HUES48 (cell line): ENCODE data around the gene TNFAIP8.

Experiments used
- H3K27ac ChIP-seq: one replicate; pipeline ENCODE4 v1.7.0; 2013; ENCODE audit warnings: low read depth, low read length, inconsistent platforms
- H3K27me3 ChIP-seq: 2 replicates; pipeline ENCODE4 v1.6.1; 2013; ENCODE audit warnings: mild to moderate bottlenecking, low read length; ENCODE audit not compliant: control insufficient read depth, insufficient read depth
- H3K36me3 ChIP-seq: 2 replicates; pipeline ENCODE4 v1.6.1; 2013; ENCODE audit warnings: low read length; ENCODE audit not compliant: control insufficient read depth, insufficient read depth
- H3K4me1 ChIP-seq: 2 replicates; pipeline ENCODE4 v1.6.1; 2013; ENCODE audit warnings: mild to moderate bottlenecking, low read length; ENCODE audit not compliant: control insufficient read depth, insufficient read depth
- H3K4me3 ChIP-seq: 2 replicates; pipeline ENCODE4 v1.5.1; 2013; ENCODE audit warnings: mild to moderate bottlenecking, low read depth, low read length
- H3K9ac ChIP-seq: 2 replicates; pipeline ENCODE4 v1.6.1; 2013; ENCODE audit warnings: mild to moderate bottlenecking, low read depth, low read length, moderate library complexity
- H3K9me3 ChIP-seq: 2 replicates; pipeline ENCODE4 v1.6.1; 2013; ENCODE audit warnings: low read length; ENCODE audit not compliant: control insufficient read depth, insufficient read depth

The TNFAIP8 gene

DNA sequence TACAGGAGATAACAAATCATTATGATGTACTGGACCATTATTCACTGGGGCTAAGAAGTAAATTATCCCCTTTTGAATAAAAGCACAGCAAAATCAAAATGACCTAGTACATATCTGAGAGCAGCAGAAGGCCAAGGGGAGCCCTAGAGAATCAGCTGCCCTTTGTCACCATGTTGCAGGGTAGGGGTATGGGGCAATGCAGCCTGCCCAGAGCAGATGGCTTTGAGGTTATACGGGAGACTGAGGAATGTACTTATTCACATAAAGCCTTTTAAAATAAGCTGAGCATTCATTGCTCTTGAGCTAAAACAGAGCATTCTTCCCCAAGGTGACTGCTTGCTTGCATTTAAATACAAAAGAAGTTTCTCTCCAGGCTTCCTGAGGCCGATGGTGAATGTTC is 2.6 kb upstream of the TNFAIP8 start:
- Histone ChIP-seq H3K9ac (no peak overlapping the region), H3K27ac (peak overlapping the region; percentile 59), H3K9me3 (no peaks in the 10 kb centered on the region), H3K4me1 (peaks cover 72% of the 10 kb centered on the region), H3K27me3 (peaks cover 22% of the 10 kb centered on the region), H3K36me3 (no peaks in the 10 kb centered on the region), H3K4me3 (no peak overlapping the region)

DNA sequence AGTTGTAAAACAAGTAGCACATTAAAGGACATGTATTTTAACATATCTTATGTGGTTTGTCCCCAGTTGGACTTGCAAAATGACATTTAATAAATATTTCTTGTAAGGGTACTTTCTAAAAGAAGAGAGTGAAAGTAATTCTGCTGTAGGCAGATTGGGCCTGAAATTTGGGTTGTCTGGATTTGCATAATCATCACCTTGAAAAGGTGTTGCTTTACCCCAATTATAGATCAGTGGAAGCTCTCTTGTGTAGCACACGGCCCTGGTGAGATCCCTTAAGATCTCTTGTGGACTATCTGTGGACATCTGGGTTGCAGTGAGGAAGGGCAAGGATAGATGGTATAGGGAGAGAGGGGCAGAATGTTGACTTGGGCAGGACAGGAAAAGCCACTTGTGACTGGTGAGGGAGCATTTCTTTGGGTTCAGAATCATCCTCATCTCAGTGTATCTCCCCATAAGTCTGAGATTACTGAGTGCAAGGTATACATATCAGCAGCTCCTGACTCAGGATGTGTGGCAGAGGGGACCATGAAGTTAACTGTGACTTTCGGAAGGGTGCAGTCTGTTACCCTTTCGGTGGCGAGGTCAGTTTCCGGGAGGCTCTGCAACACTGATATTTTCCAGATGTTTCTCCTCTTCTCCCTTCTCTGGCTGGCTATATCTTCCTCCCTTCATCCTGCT is 2.0 kb upstream of the TNFAIP8 start:
- Histone ChIP-seq H3K9me3 (no peaks in the 10 kb centered on the region), H3K27me3 (peaks cover 22% of the 10 kb centered on the region), H3K27ac (peak overlapping the region; percentile 59), H3K4me1 (peaks cover 73% of the 10 kb centered on the region), H3K4me3 (no peak overlapping the region), H3K36me3 (no peaks in the 10 kb centered on the region), H3K9ac (no peak overlapping the region; the same call in 1 of the 2 replicates)

DNA sequence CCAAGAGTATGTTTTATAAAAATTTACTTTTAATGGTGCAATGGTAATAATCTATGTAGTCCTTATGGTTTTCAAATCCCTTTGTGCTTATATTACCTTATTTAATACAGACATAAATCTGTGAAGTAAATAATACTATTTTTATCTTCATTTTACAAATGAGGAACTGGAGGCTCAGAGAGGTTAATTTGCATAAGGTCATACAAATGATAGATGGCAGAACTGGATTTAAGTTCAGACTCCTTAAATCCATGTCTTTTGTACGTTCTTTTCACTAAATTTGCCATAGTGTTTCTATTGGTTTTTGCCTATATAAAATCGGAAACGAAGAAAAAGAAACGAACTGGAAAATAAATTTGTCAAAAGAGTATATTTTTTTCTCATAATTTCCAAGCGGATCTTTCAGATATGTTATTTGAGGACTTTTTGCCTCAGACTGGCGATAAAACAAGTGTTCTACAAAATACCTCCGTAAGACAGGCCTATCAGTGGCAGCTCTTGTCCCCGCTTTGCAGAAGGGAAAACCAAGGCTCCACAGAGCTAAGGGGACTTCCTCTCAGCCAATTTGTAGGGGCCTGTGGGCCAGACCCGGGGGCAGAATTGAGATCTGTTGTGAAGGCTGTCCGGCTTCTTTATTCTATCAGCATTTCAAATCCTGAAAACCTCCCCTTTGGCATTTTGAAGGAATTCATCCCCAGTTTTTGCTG is 1.1 kb upstream of the TNFAIP8 start:
- no peak overlapping the region for H3K27ac ChIP-seq
- H3K36me3 ChIP-seq, result no peaks in the 10 kb centered on the region
- H3K27me3 ChIP-seq, result peaks cover 22% of the 10 kb centered on the region
- H3K9me3 ChIP-seq, result no peaks in the 10 kb centered on the region
- peaks cover 69% of the 10 kb centered on the region for H3K4me1 ChIP-seq
- no peak overlapping the region for H3K9ac ChIP-seq
- no peak overlapping the region; the same call in 1 of the 2 replicates for H3K4me3 ChIP-seq

- no peaks in the 10 kb centered on the region for H3K36me3 ChIP-seq
- H3K9me3 ChIP-seq, result no peaks in the 10 kb centered on the region
- H3K27ac ChIP-seq, result no peak overlapping the region
- H3K4me1 ChIP-seq, result peaks cover 68% of the 10 kb centered on the region
- H3K4me3 ChIP-seq, result peak overlapping the region; percentile 75
- H3K9ac ChIP-seq, result peak overlapping the region; percentile 2; the same call in 1 of the 2 replicates
- peaks cover 22% of the 10 kb centered on the region for H3K27me3 ChIP-seq
Measured at GRCh38 chr5:119355244-119355638, 578 bp upstream of the TNFAIP8 start.

DNA sequence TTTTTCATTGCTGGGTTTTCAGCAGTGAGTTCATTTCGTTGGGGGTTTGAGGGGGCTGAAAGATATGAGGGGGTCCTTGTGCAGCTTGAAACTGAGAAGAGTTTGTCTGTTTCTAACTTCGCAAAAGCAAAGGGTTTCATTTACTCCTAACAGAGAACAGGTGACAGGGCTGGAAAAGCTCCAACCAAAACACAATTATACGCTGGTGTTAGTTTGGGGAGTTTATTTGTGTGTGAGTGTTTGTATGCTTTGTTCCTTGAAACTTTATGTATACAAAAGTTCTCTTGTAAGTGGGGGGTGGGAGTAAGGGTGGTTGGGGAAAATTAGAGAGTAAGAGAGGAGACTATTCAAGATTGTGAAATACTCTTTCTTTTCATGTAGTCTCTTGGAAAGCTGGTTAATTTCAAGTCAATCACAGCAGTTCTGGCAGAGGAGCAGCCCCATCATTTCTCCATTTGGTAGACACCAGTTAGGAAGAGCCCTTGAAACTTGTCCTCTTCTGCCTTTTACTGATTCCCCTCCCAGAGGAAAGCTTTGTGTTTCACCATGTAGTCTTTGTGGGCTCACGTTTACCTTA is 881 bp downstream of the TNFAIP8 start:
- peaks cover 79% of the 10 kb centered on the region for H3K4me1 ChIP-seq
- no peaks in the 10 kb centered on the region for H3K9me3 ChIP-seq
- peak overlapping the region; percentile 75 for H3K4me3 ChIP-seq
- H3K27me3 ChIP-seq, result peaks cover 22% of the 10 kb centered on the region
- H3K36me3 ChIP-seq, result no peaks in the 10 kb centered on the region
- H3K27ac ChIP-seq, result no peak overlapping the region
- peak overlapping the region; percentile 70; the same call in 1 of the 2 replicates for H3K9ac ChIP-seq

- Histone ChIP-seq H3K9ac (no peak overlapping the region), H3K4me3 (no peak overlapping the region), H3K9me3 (no peaks in the 10 kb centered on the region), H3K27me3 (peaks cover 22% of the 10 kb centered on the region), H3K4me1 (peaks cover 75% of the 10 kb centered on the region), H3K36me3 (no peaks in the 10 kb centered on the region), H3K27ac (no peak overlapping the region)
Measured at GRCh38 chr5:119357270-119357669, 1.5 kb downstream of the TNFAIP8 start.

DNA sequence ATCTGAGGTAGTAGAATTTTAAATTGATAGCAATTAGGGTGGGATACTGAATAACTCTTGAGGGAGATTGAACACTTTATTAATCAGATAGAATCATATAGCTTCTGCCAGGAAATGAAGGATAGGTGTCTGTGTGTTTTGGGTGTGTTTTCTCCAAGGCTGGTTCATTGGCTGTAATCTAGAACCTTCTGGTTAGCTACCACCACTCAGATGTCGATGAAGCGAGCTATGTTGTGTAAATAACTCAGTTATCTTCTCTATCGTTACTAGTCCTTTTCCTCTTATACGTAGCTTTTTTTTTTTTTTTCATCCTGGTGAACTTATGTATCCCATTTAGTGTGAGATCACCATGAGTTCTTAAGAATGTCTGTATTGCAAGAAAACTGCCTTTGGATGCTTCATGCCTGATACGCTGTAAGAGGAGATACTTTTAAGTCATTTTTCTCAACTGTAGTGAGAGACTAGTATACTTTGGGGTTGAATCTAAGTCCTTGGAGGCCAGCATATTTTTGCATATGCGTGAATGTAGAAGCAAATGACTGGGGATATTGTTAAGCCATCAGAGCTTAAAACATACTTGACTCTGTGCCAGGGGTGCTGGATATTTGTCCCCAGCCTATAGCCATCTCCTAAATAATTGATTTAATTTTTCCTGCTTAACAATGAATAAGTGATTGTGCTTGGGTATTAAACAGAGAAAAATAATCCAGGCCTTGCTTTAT is 2.1 kb downstream of the TNFAIP8 start:
- Histone ChIP-seq H3K36me3 (no peaks in the 10 kb centered on the region), H3K9me3 (no peaks in the 10 kb centered on the region), H3K9ac (no peak overlapping the region), H3K4me3 (no peak overlapping the region), H3K27ac (no peak overlapping the region), H3K27me3 (peaks cover 22% of the 10 kb centered on the region), H3K4me1 (peaks cover 68% of the 10 kb centered on the region)

GRCh38 chr5:119358530-119358900 is 2.7 kb downstream of the TNFAIP8 start:
- Histone ChIP-seq H3K4me1 (peaks cover 63% of the 10 kb centered on the region), H3K36me3 (no peaks in the 10 kb centered on the region), H3K9me3 (no peaks in the 10 kb centered on the region), H3K9ac (no peak overlapping the region), H3K27me3 (peaks cover 22% of the 10 kb centered on the region), H3K27ac (no peak overlapping the region), H3K4me3 (no peak overlapping the region)

GRCh38 chr5:119358901-119359603 is 3.2 kb downstream of the TNFAIP8 start:
- H3K9me3 ChIP-seq, result no peaks in the 10 kb centered on the region
- no peak overlapping the region for H3K9ac ChIP-seq
- no peak overlapping the region for H3K27ac ChIP-seq
- no peak overlapping the region for H3K4me3 ChIP-seq
- H3K27me3 ChIP-seq, result peaks cover 22% of the 10 kb centered on the region
- H3K4me1 ChIP-seq, result peaks cover 63% of the 10 kb centered on the region
- H3K36me3 ChIP-seq, result no peaks in the 10 kb centered on the region

- H3K9ac ChIP-seq, result no peak overlapping the region
- H3K36me3 ChIP-seq, result no peaks in the 10 kb centered on the region
- H3K4me3 ChIP-seq, result no peak overlapping the region
- H3K27ac ChIP-seq, result no peak overlapping the region
- H3K27me3 ChIP-seq, result peaks cover 18% of the 10 kb centered on the region
- peaks cover 58% of the 10 kb centered on the region for H3K4me1 ChIP-seq
- no peaks in the 10 kb centered on the region for H3K9me3 ChIP-seq
Measured at GRCh38 chr5:119359737-119360413, 4.1 kb downstream of the TNFAIP8 start.
